ENCODE measurements around the gene ZEB2.
"Not testable (repeated sequence)": the region's sequence is repeated elsewhere in the genome, so short reads cannot be mapped to it uniquely, and the experiment has no call there.

GRCh38 chr2:144364247-144364646, 155.7 kb downstream of the ZEB2 start:
- TF ChIP-seq EZH2, CTCF (IDR thresholded peaks at IDR 0.05): not testable (repeated sequence)
